HG02938 (cell line): ENCODE data around the gene AFAP1L2.

Experiments
- ATAC-seq: cut with Tn5 transposase; IDR thresholded peaks from one replicate; pipeline ENCODE4 v1.9.1; 2021; ENCODE audit warnings: mild to moderate bottlenecking, moderate library complexity; ENCODE audit not compliant: unreplicated experiment

Gene AFAP1L2

GRCh38 chr10:114391599-114391998 lies 12.7 kb downstream of the AFAP1L2 start:
- ATAC-seq: no peak

- no peak for ATAC-seq
Observed at GRCh38 chr10:114389426-114389825, 14.9 kb downstream of the AFAP1L2 start.

- ATAC-seq: no peak
Observed at GRCh38 chr10:114388275-114388674, 16.0 kb downstream of the AFAP1L2 start.

GRCh38 chr10:114387784-114388183 lies 16.5 kb downstream of the AFAP1L2 start:
- ATAC-seq: no peak

- ATAC-seq: no peak
Observed at GRCh38 chr10:114386452-114386851, 17.9 kb downstream of the AFAP1L2 start.

GRCh38 chr10:114385557-114385956 lies 18.7 kb downstream of the AFAP1L2 start:
- no peak for ATAC-seq

GRCh38 chr10:114384601-114385000 lies 19.7 kb downstream of the AFAP1L2 start:
- no peak for ATAC-seq

GRCh38 chr10:114384181-114384580 lies 20.1 kb downstream of the AFAP1L2 start:
- ATAC-seq: no peak

- no peak for ATAC-seq
Observed at GRCh38 chr10:114380797-114381196, 23.5 kb downstream of the AFAP1L2 start.

- no peak for ATAC-seq
Observed at GRCh38 chr10:114380060-114380459, 24.2 kb downstream of the AFAP1L2 start.

GRCh38 chr10:114379631-114380041 lies 24.7 kb downstream of the AFAP1L2 start:
- no peak for ATAC-seq

GRCh38 chr10:114376523-114376922 lies 27.8 kb downstream of the AFAP1L2 start:
- no peak for ATAC-seq

GRCh38 chr10:114375047-114375446 lies 29.3 kb downstream of the AFAP1L2 start:
- no peak for ATAC-seq

- no peak for ATAC-seq
Observed at GRCh38 chr10:114374053-114374791, 30.1 kb downstream of the AFAP1L2 start.

GRCh38 chr10:114373631-114374030 lies 30.7 kb downstream of the AFAP1L2 start:
- no peak for ATAC-seq

- ATAC-seq: no peak
Observed at GRCh38 chr10:114372995-114373394, 31.3 kb downstream of the AFAP1L2 start.

- ATAC-seq: no peak
Observed at GRCh38 chr10:114372179-114372578, 32.1 kb downstream of the AFAP1L2 start.

GRCh38 chr10:114370966-114371365 lies 33.3 kb downstream of the AFAP1L2 start:
- no peak for ATAC-seq

- ATAC-seq: no peak
Observed at GRCh38 chr10:114370199-114370598, 34.1 kb downstream of the AFAP1L2 start.

GRCh38 chr10:114368057-114368391 lies 36.3 kb downstream of the AFAP1L2 start:
- no peak for ATAC-seq

GRCh38 chr10:114367351-114368056 lies 36.8 kb downstream of the AFAP1L2 start:
- ATAC-seq: no peak

- ATAC-seq: no peak
Observed at GRCh38 chr10:114364726-114365125, 39.6 kb downstream of the AFAP1L2 start.
